Fibroblast of the conjunctiva (primary cell): ENCODE measurements around the gene ARRDC1.
"Not testable (repeated sequence)": the region's sequence is repeated elsewhere in the genome, so short reads cannot be mapped to it uniquely, and the experiment has no call there.

Source experiments
- DNase-seq: peaks from one replicate; pipeline ENCODE4 v3.0.0-alpha.2; 2010; ENCODE audit warnings: low read depth

ARRDC1 gene

GRCh38 chr9:137605121-137606004, at the start of gene ARRDC1:
ARRDC1 (plus strand) TSS chr9:137605686; CDS start chr9:137605718, 32 bp downstream.
- peak; percentile 79 for DNase-seq

- no peak for DNase-seq
These were observed 49.2 kb upstream of the ARRDC1 start for GRCh38 chr9:137556069-137556838.

DNA sequence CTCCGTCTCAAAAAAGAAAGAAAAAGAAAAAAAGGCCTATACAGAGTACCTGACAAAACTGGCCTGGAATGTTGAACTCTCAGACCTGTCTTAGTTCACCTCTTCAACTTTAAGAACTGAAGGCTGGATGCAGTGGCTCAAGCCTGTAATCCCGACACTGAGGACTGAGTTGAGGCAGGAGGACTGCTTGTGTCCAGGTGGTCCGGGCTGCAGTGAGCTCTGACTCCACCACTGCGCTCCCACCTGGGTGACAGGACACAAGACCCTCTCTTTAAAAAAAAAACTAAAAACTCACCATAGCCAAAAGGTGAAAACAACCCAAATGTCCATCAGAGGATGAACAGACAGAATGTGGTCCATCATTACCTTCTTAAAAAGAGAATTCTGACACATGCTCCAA, 47.4 kb upstream of the ARRDC1 start:
- no peak for DNase-seq

GRCh38 chr9:137564134-137564533, 41.4 kb upstream of the ARRDC1 start:
- no peak for DNase-seq

DNA sequence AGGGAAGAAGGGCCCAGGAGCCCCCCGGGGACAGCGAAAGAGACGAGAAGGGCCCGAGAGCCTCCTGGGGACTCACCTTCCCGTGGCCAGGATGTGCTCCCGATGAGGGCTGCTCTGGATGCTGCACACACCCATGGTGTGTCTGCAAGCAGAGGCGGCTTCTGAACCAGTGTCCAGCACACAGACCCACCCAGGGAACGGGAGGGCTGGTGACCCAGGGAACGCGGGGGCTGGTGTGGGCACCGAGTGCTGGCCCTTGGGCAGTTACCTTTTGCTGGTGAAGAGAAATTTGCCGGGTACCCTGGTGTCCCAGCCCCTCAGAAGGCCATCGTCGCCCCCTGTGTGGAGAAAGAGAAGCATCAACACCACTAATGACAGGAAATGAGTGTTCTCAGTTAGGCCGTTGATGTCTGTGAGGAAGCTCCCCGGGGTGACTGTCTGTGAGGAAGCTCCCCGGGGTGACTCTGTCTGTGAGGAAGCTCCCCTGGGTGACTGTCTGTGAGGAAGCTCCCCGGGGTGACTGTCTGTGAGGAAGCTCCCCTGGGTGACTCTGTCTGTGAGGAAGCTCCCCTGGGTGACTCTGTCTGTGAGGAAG, 40.6 kb upstream of the ARRDC1 start:
- no peak for DNase-seq

DNA sequence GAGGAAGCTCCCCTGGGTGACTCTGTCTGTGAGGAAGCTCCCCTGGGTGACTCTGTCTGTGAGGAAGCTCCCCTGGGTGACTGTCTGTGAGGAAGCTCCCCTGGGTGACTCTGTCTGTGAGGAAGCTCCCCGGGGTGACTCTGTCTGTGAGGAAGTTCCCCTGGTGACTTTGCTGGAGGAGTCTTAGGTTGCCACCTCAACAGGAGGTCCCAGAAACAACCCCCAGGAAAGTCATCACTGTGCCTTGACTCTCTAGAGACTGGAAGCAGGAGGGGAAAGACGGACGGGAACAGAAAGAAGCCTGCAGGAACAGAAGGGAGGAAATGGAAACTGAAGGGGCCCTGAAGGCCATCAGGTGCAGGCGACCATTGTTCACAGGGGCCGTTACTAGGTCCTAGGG, 37.0 kb upstream of the ARRDC1 start:
- not testable (repeated sequence) for DNase-seq

- DNase-seq: no peak
These were observed 35.8 kb upstream of the ARRDC1 start for GRCh38 chr9:137569609-137570203.

DNA sequence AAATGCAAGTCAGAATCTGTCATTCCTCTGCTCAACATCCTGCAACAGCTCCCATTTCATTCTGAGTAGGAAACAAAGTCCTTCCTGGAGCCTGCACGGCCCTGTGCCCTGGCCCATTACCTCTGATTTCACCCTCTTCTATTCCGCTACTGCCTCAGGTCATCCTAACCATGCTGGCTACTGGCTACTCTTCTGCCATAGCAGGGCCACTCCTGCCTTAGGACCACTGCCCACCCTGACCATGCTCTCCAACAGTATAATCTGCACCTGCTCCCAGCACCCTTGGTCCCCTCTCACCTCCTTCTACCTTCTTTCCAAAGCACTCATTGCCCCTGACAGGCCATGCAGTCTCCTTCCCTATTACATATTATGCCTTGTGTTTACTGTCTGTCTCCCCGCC, 34.9 kb upstream of the ARRDC1 start:
- no peak for DNase-seq

GRCh38 chr9:137574192-137574591, 31.3 kb upstream of the ARRDC1 start:
- DNase-seq: no peak

DNA sequence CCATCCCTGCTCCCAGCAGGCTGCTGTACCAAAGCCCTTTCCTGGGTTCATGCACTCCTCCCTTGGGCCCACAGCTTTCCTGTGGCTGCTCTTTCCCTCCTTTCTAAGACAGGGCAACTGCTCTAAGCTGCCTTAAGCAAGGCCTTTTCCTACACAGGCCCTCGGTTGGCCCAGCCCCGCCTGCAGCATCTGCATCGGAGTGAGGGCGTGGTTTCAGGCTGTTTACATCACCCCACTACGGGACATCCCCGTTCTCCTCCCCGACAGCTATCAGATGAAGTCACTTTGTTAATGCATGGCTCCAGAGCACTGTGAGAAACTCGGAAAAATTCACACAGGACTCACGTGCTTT, 30.1 kb upstream of the ARRDC1 start:
- DNase-seq: no peak

GRCh38 chr9:137575716-137576411, 29.6 kb upstream of the ARRDC1 start:
- DNase-seq: no peak

GRCh38 chr9:137578518-137579258, 26.8 kb upstream of the ARRDC1 start, which contains the start of gene DPH7:
DPH7 (minus strand) TSS chr9:137578925; CDS start chr9:137578777, 148 bp downstream.
- peak; percentile 75 for DNase-seq

- no peak for DNase-seq
These were observed 26.3 kb upstream of the ARRDC1 start for GRCh38 chr9:137579259-137579604.

- no peak for DNase-seq
These were observed 25.1 kb upstream of the ARRDC1 start for GRCh38 chr9:137580209-137580953.

GRCh38 chr9:137580954-137581322, 24.5 kb upstream of the ARRDC1 start:
- no peak for DNase-seq

DNA sequence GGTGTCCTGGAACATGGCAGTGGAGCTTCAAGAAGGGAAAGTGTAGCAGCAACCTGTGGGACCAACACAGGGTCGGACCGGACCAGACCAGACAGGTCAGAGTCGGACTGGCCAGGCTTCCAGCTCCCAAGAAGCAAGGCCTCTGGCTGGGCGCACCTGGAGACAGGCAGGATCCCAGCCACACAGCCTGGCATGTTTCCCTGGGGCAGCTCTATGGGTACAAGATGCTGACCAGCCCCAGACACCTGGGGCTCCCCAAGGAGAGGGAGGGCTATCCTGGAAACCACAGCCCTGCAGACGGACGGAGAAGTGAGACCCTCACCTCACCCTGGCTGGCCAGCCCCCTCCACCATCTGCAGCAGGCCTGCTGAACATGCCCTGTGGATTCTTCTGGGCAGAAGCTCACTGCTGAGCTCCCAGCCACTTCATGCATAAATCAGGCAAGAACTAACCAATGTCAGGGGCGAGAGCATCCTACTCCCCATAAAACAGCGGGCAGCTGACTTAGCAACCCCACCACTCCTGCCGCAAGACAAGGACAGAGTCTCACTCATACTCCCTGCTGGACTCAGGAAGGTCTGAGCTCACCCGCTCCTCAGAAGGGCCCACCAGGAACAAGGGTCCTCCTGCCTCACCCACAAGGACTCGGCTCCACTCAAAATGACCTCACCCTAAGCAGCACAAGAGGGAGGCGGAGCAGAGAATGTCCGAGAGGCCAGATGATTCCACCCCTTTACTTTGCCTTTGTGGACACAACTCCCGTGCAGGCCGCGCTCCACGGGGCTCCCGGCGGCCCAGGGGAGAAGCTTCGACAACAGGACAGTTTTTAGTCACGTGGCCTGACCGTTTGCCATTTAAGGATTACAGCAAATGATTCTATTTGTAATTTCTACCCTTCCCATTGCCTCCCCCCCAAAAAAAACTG, 23.9 kb upstream of the ARRDC1 start:
- no peak for DNase-seq

GRCh38 chr9:137582286-137582860, 23.1 kb upstream of the ARRDC1 start:
- DNase-seq: no peak

DNA sequence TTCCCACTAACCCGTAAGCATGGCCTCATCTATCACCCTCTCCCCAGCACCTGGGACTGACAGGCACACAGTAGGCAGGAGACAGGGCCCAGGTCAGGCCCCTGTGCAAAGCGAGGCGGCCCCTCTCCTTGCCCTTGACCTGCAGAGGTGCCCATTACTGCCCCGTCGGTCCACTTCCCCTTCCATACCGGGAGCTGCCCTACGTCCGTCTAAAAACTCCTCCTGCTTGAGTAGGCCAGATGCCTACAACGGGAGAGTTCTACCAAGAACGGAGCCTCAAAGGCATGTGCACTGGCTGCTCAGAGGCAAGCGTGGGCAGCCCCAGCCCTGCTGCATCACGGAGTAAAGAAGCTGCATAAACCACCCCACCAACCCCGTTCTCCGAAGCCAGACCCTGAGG, 22.1 kb upstream of the ARRDC1 start:
- DNase-seq: no peak

- DNase-seq: no peak
These were observed 21.5 kb upstream of the ARRDC1 start for GRCh38 chr9:137583957-137584356.
